Glutamatergic neuron (in vitro differentiated cells): ENCODE measurements around the gene RAB23. TPM values are rescaled to one million over a fixed set of nuclear protein-coding genes. Genes with fewer than 3 reads are reported as not detected.

Experiments
- DNase-seq: peaks from one replicate; pipeline ENCODE4 v3.0.0; 2022
- H3K27ac Mint-ChIP-seq: one replicate; pipeline ENCODE4 v1.8.0; 2020; ENCODE audit warnings: mild to moderate bottlenecking, mixed read lengths, inconsistent platforms; ENCODE audit not compliant: unreplicated experiment
- H3K27me3 Mint-ChIP-seq: one replicate; pipeline ENCODE4 v1.8.0; 2020; ENCODE audit warnings: mild to moderate bottlenecking, moderate library complexity, mixed read lengths, inconsistent platforms; ENCODE audit not compliant: unreplicated experiment
- H3K36me3 Mint-ChIP-seq: one replicate; pipeline ENCODE4 v1.8.0; 2020; ENCODE audit warnings: mild to moderate bottlenecking, mixed read lengths, inconsistent platforms; ENCODE audit not compliant: unreplicated experiment
- H3K4me1 Mint-ChIP-seq: one replicate; pipeline ENCODE4 v1.8.0; 2020; ENCODE audit warnings: mild to moderate bottlenecking, low read depth, mixed read lengths, inconsistent platforms; ENCODE audit not compliant: unreplicated experiment
- H3K4me3 Mint-ChIP-seq: one replicate; pipeline ENCODE4 v1.8.0; 2020; ENCODE audit warnings: mild to moderate bottlenecking, mixed read lengths, inconsistent platforms; ENCODE audit not compliant: unreplicated experiment
- H3K9me3 Mint-ChIP-seq: one replicate; pipeline ENCODE4 v1.8.0; 2020; ENCODE audit warnings: mild to moderate bottlenecking, moderate library complexity, mixed read lengths, inconsistent platforms; ENCODE audit not compliant: unreplicated experiment
- CTCF ChIP-seq: fragments of 200-600 bp; sonication (generic); IDR thresholded peaks from one replicate; pipeline ENCODE4 v1.5.0; 2021; ENCODE audit not compliant: partially characterized antibody, unreplicated experiment
- total RNA-seq: library from RNA; stranded (reverse); fragmentation: NEBNext Ultra II Directional; extraction: Animal tissue kit (Norgen Biotek cat#: 25700); gene quantifications from one replicate; pipeline ENCODE4 v1.2.1, GENCODE V29; 2021; ENCODE audit not compliant: unreplicated experiment

RAB23 gene
- total RNA-seq, 1 donor from 2014 or later, result 4.0 TPM

GRCh38 chr6:57141451-57142177 is 80.5 kb downstream of the RAB23 start:
- H3K9me3 Mint-ChIP-seq, result peaks cover 2% of the 10 kb centered on the region
- no peaks in the 10 kb centered on the region for H3K4me1 Mint-ChIP-seq
- no peak overlapping the region for H3K27ac Mint-ChIP-seq
- no peak overlapping the region for H3K4me3 Mint-ChIP-seq
- DNase-seq, result no peak
- TF ChIP-seq CTCF, result no peak
- H3K36me3 Mint-ChIP-seq, result no peaks in the 10 kb centered on the region
- no peaks in the 10 kb centered on the region for H3K27me3 Mint-ChIP-seq

GRCh38 chr6:57138026-57138425 is 84.1 kb downstream of the RAB23 start:
- Mint-ChIP-seq H3K36me3 (no peaks in the 10 kb centered on the region), H3K9me3 (peaks cover 2% of the 10 kb centered on the region), H3K27me3 (no peaks in the 10 kb centered on the region), H3K4me3 (no peak overlapping the region), H3K4me1 (peaks cover 2% of the 10 kb centered on the region), H3K27ac (no peak overlapping the region)
- DNase-seq, result no peak
- no peak for TF ChIP-seq CTCF

GRCh38 chr6:57137350-57137749 is 84.8 kb downstream of the RAB23 start:
- no peaks in the 10 kb centered on the region for H3K36me3 Mint-ChIP-seq
- no peak overlapping the region for H3K4me3 Mint-ChIP-seq
- H3K4me1 Mint-ChIP-seq, result peaks cover 2% of the 10 kb centered on the region
- H3K27me3 Mint-ChIP-seq, result no peaks in the 10 kb centered on the region
- no peak for DNase-seq
- H3K9me3 Mint-ChIP-seq, result peaks cover 2% of the 10 kb centered on the region
- TF ChIP-seq CTCF, result no peak
- no peak overlapping the region for H3K27ac Mint-ChIP-seq

Other genes with a start within 250 kb of the RAB23 start
- 31.3 TPM for gene KIAA1586, start 175.6 kb downstream of the RAB23 start, total RNA-seq
- 79.6 TPM for gene ZNF451, start 132.1 kb downstream of the RAB23 start, total RNA-seq
- gene BAG2, start 50.0 kb downstream of the RAB23 start, total RNA-seq, result 1.2 TPM
- 15.3 TPM for gene PRIM2, start 95.3 kb upstream of the RAB23 start, total RNA-seq